ENCODE data around the gene TOP2A. TPM values are rescaled to one million over a fixed set of nuclear protein-coding genes. Genes with fewer than 3 reads are reported as not detected.

The TOP2A gene
- total and polyA plus RNA-seq, 9 of the 15 experiments (the other 6 are each of a cell fraction or from before 2014, with no cell fraction given), result 133 to 347 (median 259) TPM

GRCh38 chr17:40352779-40353394, 64.8 kb downstream of the TOP2A start (continued):
- no peak for TF ChIP-seq NBN (IDR thresholded peaks at IDR 0.05; ENCODE audit: low read depth)
- peak; percentile 90 for TF ChIP-seq CEBPB (tag; IDR thresholded peaks at IDR 0.05)
- peak; percentile 48; the same call in 1 of the 2 replicates for TF ChIP-seq DPF2 (IDR thresholded peaks at IDR 0.05)
- no peak for TF ChIP-seq MAFF (IDR thresholded peaks at IDR 0.05; ENCODE audit: low read length)
- TF ChIP-seq IRF2 (CRISPR knock-in tag; IDR thresholded peaks at IDR 0.05), result no peak
- peak; percentile 69 for TF ChIP-seq ARID1B (IDR thresholded peaks at IDR 0.05)
- TF ChIP-seq KDM1A (IDR thresholded peaks at IDR 0.05), result peak in 1 of 2 experiments; percentile 41; a peak in 1 of 4 replicates
- no peak for TF ChIP-seq PBX2 (CRISPR knock-in tag; IDR thresholded peaks at IDR 0.05; ENCODE audit: low read depth)
- peak; percentile 62 for TF ChIP-seq PBX2 (tag; conservative IDR thresholded peaks at IDR 0.05; ENCODE audit: low read depth)
- no peak for TF ChIP-seq MECOM (CRISPR knock-in tag; IDR thresholded peaks at IDR 0.05)
- no peak for TF ChIP-seq PRPF4 (IDR thresholded peaks at IDR 0.05; ENCODE audit: insufficient read depth, low read depth, low read length, poor library complexity, severe bottlenecking)
- no peak for TF ChIP-seq OTX1 (CRISPR knock-in tag; IDR thresholded peaks at IDR 0.05)
- TF ChIP-seq CBFA2T2 (conservative IDR thresholded peaks at IDR 0.05), result peak; percentile 59
- no peak for TF ChIP-seq MCM7 (IDR thresholded peaks at IDR 0.05)
- no peak for TF ChIP-seq SMARCC2 (IDR thresholded peaks at IDR 0.05; ENCODE audit: low read depth)
- no peak for TF ChIP-seq SAFB2 (IDR thresholded peaks at IDR 0.05; ENCODE audit: borderline replicate concordance, low read depth, low read length, severe bottlenecking)
- TF ChIP-seq PHF20 (IDR thresholded peaks at IDR 0.05; ENCODE audit: partially characterized antibody), result no peak
- TF ChIP-seq RAD21 (CRISPR knock-in tag; conservative IDR thresholded peaks at IDR 0.05 in 1 of 2, IDR thresholded peaks at IDR 0.05 in 1 of 2), result peak in 1 of 2 experiments; percentile 20; a peak in 1 of 4 replicates
- TF ChIP-seq WHSC1 (IDR thresholded peaks at IDR 0.05; ENCODE audit: low read length), result no peak
- no peak for TF ChIP-seq RAD51 (IDR thresholded peaks at IDR 0.05; ENCODE audit: borderline replicate concordance, low read depth)
- no peak for TF ChIP-seq MBD1 (CRISPR knock-in tag; IDR thresholded peaks at IDR 0.05)
- TF ChIP-seq FOXA3 (CRISPR knock-in tag; conservative IDR thresholded peaks at IDR 0.05 in 1 of 2, IDR thresholded peaks at IDR 0.05 in 1 of 2), result 0 out of 4 replicates have a peak, but pooled peaks of 1 of the 2 experiments have one; percentile 16
- TF ChIP-seq MEIS2 (IDR thresholded peaks at IDR 0.05; ENCODE audit: partially characterized antibody), result peak; percentile 67
- TF ChIP-seq CREBBP (IDR thresholded peaks at IDR 0.05; ENCODE audit: low read depth, low read length), result no peak
- TF ChIP-seq LEF1 (IDR thresholded peaks at IDR 0.05), result peak; percentile 22; the same call in 1 of the 2 replicates
- TF ChIP-seq TEAD4 (IDR thresholded peaks at IDR 0.05; ENCODE audit: low read length), result peak; percentile 27; the same call in 1 of the 2 replicates
- no peak for TF ChIP-seq TEAD4 (CRISPR knock-in tag; IDR thresholded peaks at IDR 0.05; ENCODE audit: borderline replicate concordance)
